RWPE2 (cell line): ENCODE data around the gene MOCS1.

Experiments used
- ATAC-seq: fragments of 200-7000 bp; cut with Tn5 transposase; 3 replicates; pipeline ENCODE4 v1.9.1; 2021; ENCODE audit warnings: low read depth
- DNase-seq: peaks from one replicate; pipeline ENCODE4 v3.0.0-alpha.2; 2020; ENCODE audit warnings: low spot score
- H3K27ac ChIP-seq: fragments of 450-650 bp; 2 replicates; pipeline ENCODE4 v1.5.1; 2017; ENCODE audit warnings: mild to moderate bottlenecking; ENCODE audit not compliant: poor library complexity, severe bottlenecking
- H3K27me3 ChIP-seq: fragments of 250-450 bp; sonication (Bioruptor Pico); 2 replicates; pipeline ENCODE4 v1.5.1; 2021; ENCODE audit warnings: mild to moderate bottlenecking, moderate library complexity; ENCODE audit not compliant: insufficient read depth, poor library complexity, severe bottlenecking
- H3K36me3 ChIP-seq: fragments of 250-450 bp; sonication (Bioruptor Pico); 2 replicates; pipeline ENCODE4 v1.5.1; 2020; ENCODE audit warnings: low read depth, mild to moderate bottlenecking, moderate library complexity
- H3K4me1 ChIP-seq: fragments of 250-450 bp; sonication (Bioruptor Pico); 2 replicates; pipeline ENCODE4 v1.5.1; 2021; ENCODE audit warnings: mild to moderate bottlenecking, moderate library complexity; ENCODE audit not compliant: insufficient read depth, poor library complexity, severe bottlenecking
- H3K4me3 ChIP-seq: fragments of 250-450 bp; sonication (Bioruptor Pico); 2 replicates; pipeline ENCODE4 v1.5.1; 2021; ENCODE audit warnings: mild to moderate bottlenecking, moderate library complexity; ENCODE audit not compliant: severe bottlenecking
- H3K9me3 ChIP-seq: fragments of 250-450 bp; sonication (Bioruptor Pico); 2 replicates; pipeline ENCODE4 v1.5.1; 2021; ENCODE audit warnings: mild to moderate bottlenecking, moderate library complexity; ENCODE audit not compliant: severe bottlenecking
- CTCF ChIP-seq: fragments of 450-650 bp; IDR thresholded peaks from one replicate; pipeline ENCODE4 v1.5.1; 2017; ENCODE audit warnings: mild to moderate bottlenecking, moderate library complexity; ENCODE audit not compliant: poor library complexity, severe bottlenecking

Gene MOCS1

GRCh38 chr6:39892490-39893129 lies 41.7 kb downstream of the MOCS1 start:
- ATAC-seq (peak; percentile 56), DNase-seq (no peak)
- TF ChIP-seq CTCF = peak; percentile 25
- Histone ChIP-seq H3K27ac (no peak overlapping the region), H3K4me1 (no peaks in the 10 kb centered on the region), H3K36me3 (no peaks in the 10 kb centered on the region), H3K4me3 (no peak overlapping the region), H3K9me3 (no peaks in the 10 kb centered on the region), H3K27me3 (no peaks in the 10 kb centered on the region)

DNA sequence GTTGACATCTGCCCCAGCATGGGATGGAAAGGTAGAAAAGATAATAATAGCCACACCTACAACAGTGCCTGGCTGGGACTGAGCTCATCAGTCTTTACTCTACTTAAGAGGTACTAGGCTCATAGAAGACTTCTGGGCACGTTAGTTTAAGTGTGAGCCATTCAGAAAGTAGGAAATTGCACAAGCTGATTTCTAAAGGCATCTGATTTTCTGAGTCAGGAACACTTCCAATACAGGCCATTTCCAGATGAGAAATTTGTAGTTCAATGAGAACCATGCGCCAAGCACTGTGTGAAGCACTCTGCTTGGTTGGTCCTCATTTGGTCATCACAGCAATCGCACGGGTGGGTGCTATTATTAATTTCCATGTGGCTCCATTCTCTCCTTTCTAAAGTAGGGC lies 42.3 kb downstream of the MOCS1 start:
- TF ChIP-seq CTCF = no peak
- H3K4me3 ChIP-seq = no peak overlapping the region
- H3K27me3 ChIP-seq = no peaks in the 10 kb centered on the region
- DNase-seq (no peak), ATAC-seq (no peak)
- H3K27ac ChIP-seq = no peak overlapping the region
- H3K9me3 ChIP-seq = no peaks in the 10 kb centered on the region
- H3K36me3 ChIP-seq = no peaks in the 10 kb centered on the region
- no peaks in the 10 kb centered on the region for H3K4me1 ChIP-seq

DNA sequence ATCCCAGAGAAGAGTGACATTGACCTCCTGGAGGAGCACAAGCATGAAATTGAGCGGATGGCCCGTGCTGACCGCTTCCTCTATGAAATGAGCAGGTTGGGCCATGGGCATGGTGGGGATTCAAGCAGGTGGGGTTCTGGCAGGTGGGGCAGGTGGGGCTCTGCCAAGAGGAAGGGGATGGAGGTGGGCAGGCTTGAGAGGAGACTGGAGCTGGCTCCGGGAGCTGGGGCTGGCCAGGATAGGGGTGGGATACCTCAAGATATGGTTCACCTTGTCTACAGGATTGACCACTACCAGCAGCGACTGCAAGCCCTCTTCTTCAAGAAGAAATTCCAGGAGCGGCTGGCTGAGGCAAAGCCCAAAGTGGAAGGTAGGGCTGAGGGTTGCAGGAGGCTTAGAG lies 42.9 kb downstream of the MOCS1 start:
- Histone ChIP-seq H3K27ac (no peak overlapping the region), H3K4me3 (no peak overlapping the region), H3K4me1 (no peaks in the 10 kb centered on the region), H3K36me3 (no peaks in the 10 kb centered on the region), H3K9me3 (no peaks in the 10 kb centered on the region), H3K27me3 (no peaks in the 10 kb centered on the region)
- no peak for ATAC-seq
- TF ChIP-seq CTCF = no peak
- no peak for DNase-seq

- Histone ChIP-seq H3K9me3 (no peaks in the 10 kb centered on the region), H3K27ac (no peak overlapping the region), H3K4me3 (no peak overlapping the region), H3K36me3 (no peaks in the 10 kb centered on the region), H3K4me1 (no peaks in the 10 kb centered on the region), H3K27me3 (no peaks in the 10 kb centered on the region)
- ATAC-seq = no peak
- TF ChIP-seq CTCF = no peak
- no peak for DNase-seq
Observed at GRCh38 chr6:39889229-39889628, 45.0 kb downstream of the MOCS1 start.

- Histone ChIP-seq H3K9me3 (no peaks in the 10 kb centered on the region), H3K4me1 (no peaks in the 10 kb centered on the region), H3K4me3 (no peak overlapping the region), H3K27me3 (no peaks in the 10 kb centered on the region), H3K36me3 (no peaks in the 10 kb centered on the region), H3K27ac (no peak overlapping the region)
- DNase-seq = no peak
- peak; percentile 83 for ATAC-seq
- no peak for TF ChIP-seq CTCF
Observed at GRCh38 chr6:39887692-39888450, 46.4 kb downstream of the MOCS1 start.
